Posterior cingulate gyrus (tissue), 11 donors: ENCODE results near the gene NUP205.

ENCODE experiments used
- DNase-seq, 10 donors: peaks; one replicate each; pipeline versions ENCODE4 v3.0.0 to v3.0.0-alpha.2; 2020 to 2021; ENCODE audit warnings: mixed read lengths in 3 of 10
- intact Hi-C: fragments of 100-400 bp; cut with DNase I; formaldehyde crosslinking; loops from one replicate; pipeline ENCODE4 v1.15.1; 2023

NUP205 gene

GRCh38 chr7:135557455-135558336 lies at the start of gene NUP205:
TSS of gene NUP205 (plus strand) at chr7:135557917. CDS start at chr7:135557945, 28 bp downstream.
- peak; percentile 41 to 95 (median 72) for DNase-seq
- intact Hi-C loops = loop anchor here (1.0 kb wide), 2 partner anchors 47 to 276 kb away; partner anchors contain the start of gene CNOT4

- peak in 3 of 10 donors; percentile 13 to 76 (median 20) for DNase-seq
- intact Hi-C loops = no loop called here
These were observed 48.7 kb upstream of the NUP205 start for GRCh38 chr7:135508883-135509588.

GRCh38 chr7:135509589-135509838 lies 48.2 kb upstream of the NUP205 start:
- DNase-seq = no peak
- intact Hi-C loops = no loop called here

GRCh38 chr7:135509839-135510591 lies 47.7 kb upstream of the NUP205 start, which contains the start of gene CNOT4:
TSS of gene CNOT4 (minus strand) at chr7:135510102. CDS start at chr7:135438331, 71,771 bp downstream.
- DNase-seq = peak; percentile 93 to 99 (median 96)
- intact Hi-C loops = loop anchor here (1.0 kb wide), 2 partner anchors 47 to 229 kb away; partner anchors contain the start of gene NUP205

GRCh38 chr7:135510592-135511183 lies 47.0 kb upstream of the NUP205 start:
- intact Hi-C loops = loop anchor here (1.0 kb wide), 2 partner anchors 47 to 229 kb away; partner anchors contain the start of gene NUP205
- peak in 2 of 10 donors; percentile 11 to 14 for DNase-seq

GRCh38 chr7:135512135-135512887 lies 45.4 kb upstream of the NUP205 start:
- intact Hi-C loops = no loop called here
- DNase-seq = peak in 1 of 10 donors; percentile 20

GRCh38 chr7:135514856-135515255 lies 42.9 kb upstream of the NUP205 start:
- DNase-seq = no peak
- intact Hi-C loops = no loop called here

GRCh38 chr7:135517060-135517459 lies 40.7 kb upstream of the NUP205 start:
- no peak for DNase-seq
- intact Hi-C loops = no loop called here

- DNase-seq = no peak
- intact Hi-C loops = no loop called here
These were observed 39.0 kb upstream of the NUP205 start for GRCh38 chr7:135518748-135519147.

GRCh38 chr7:135519233-135519688 lies 38.5 kb upstream of the NUP205 start:
- intact Hi-C loops = no loop called here
- no peak for DNase-seq

GRCh38 chr7:135519871-135520270 lies 37.8 kb upstream of the NUP205 start:
- DNase-seq = no peak
- intact Hi-C loops = no loop called here

GRCh38 chr7:135522509-135522908 lies 35.2 kb upstream of the NUP205 start:
- intact Hi-C loops = no loop called here
- no peak for DNase-seq

GRCh38 chr7:135523146-135523545 lies 34.6 kb upstream of the NUP205 start:
- intact Hi-C loops = no loop called here
- DNase-seq = no peak

- no peak for DNase-seq
- intact Hi-C loops = no loop called here
These were observed 32.3 kb upstream of the NUP205 start for GRCh38 chr7:135525426-135525825.

GRCh38 chr7:135527025-135527424 lies 30.7 kb upstream of the NUP205 start:
- intact Hi-C loops = no loop called here
- no peak for DNase-seq

GRCh38 chr7:135536150-135536549 lies 21.6 kb upstream of the NUP205 start:
- DNase-seq = no peak
- intact Hi-C loops = no loop called here

GRCh38 chr7:135537453-135537852 lies 20.3 kb upstream of the NUP205 start:
- no peak for DNase-seq
- intact Hi-C loops = no loop called here

- intact Hi-C loops = no loop called here
- no peak for DNase-seq
These were observed 19.8 kb upstream of the NUP205 start for GRCh38 chr7:135537905-135538304.

GRCh38 chr7:135538376-135538775 lies 19.3 kb upstream of the NUP205 start:
- no peak for DNase-seq
- intact Hi-C loops = no loop called here

- intact Hi-C loops = no loop called here
- DNase-seq = no peak
These were observed 18.1 kb upstream of the NUP205 start for GRCh38 chr7:135539629-135540028.
